GM19395 (cell line): Measurements from ENCODE around the gene TMPRSS12.
"Not testable (repeated sequence)": the region's sequence is repeated elsewhere in the genome, so short reads cannot be mapped to it uniquely, and the experiment has no call there.

Experiments
- ATAC-seq: cut with Tn5 transposase; IDR thresholded peaks from one replicate; pipeline ENCODE4 v1.9.1; 2021; ENCODE audit warnings: mild to moderate bottlenecking, moderate library complexity; ENCODE audit not compliant: unreplicated experiment

The TMPRSS12 gene

DNA sequence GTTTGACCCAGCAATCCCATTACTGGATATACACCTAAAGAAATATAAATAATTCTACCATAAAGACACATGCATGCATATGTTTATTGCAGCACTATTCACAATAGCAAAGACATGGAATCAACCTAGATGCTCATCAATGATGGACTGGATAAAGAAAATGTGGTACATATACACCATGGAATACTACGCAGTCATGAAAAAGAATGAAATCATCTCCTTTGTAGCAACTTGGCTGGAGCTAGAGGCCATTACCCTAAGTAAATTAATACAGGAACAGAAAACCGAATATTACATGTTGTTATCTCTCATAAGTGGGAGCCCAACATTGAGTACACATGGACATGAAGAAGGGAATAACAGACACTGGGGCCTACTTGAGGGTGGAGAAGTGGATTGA is 13.0 kb downstream of the TMPRSS12 start:
- ATAC-seq = not testable (repeated sequence)

DNA sequence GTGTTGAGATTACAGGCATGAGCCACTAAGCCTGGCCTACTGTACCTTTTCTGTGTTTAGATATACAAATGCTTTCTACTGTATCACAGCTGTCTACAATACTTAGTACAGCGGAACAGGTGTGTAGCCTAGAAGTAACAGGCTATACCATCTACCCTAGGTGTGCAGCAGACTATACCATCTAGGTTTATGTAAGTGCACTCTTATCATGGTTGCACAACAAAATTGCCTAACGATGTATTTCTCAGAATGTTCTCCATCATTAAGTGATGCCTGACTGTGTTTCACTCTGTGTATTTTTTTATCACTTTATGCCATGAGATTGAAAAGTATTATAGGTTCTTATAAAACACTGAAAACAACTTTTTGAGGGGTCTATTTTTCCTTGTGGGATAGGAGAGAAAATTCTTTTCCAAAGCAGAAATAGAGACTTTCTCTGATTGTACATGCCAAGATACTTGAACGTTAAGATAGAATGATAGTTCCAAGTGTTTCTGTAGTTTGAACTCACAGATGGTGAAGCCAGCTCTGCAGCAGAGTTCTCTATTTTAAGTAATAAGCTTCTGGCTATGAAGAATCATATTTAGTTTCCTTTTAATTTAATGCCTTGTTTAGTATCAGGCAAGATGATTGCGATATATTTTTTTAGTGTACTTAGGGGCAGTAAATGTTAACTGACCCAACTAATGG is 17.0 kb downstream of the TMPRSS12 start:
- ATAC-seq = no peak

DNA sequence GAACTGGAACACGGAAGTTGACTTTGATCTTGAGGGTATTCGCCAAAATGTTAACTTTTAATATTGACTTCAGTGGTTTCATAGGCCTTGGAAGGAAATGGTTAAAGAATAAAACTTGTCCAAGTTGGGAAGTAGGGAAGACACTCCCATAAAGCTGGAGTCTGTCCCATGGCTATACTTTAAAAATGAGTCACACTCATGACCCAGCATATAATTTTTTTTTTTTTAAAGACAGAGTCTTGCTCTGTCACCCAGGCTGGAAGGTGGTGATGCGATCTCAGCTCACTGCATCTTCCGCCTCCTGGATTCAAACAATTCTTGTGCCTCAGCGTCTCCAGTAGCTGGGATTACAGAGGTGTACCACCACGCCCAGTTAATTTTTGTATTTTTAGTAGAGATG is 19.6 kb downstream of the TMPRSS12 start:
- no peak for ATAC-seq

GRCh38 chr12:50865266-50865665 is 22.5 kb downstream of the TMPRSS12 start:
- no peak for ATAC-seq

DNA sequence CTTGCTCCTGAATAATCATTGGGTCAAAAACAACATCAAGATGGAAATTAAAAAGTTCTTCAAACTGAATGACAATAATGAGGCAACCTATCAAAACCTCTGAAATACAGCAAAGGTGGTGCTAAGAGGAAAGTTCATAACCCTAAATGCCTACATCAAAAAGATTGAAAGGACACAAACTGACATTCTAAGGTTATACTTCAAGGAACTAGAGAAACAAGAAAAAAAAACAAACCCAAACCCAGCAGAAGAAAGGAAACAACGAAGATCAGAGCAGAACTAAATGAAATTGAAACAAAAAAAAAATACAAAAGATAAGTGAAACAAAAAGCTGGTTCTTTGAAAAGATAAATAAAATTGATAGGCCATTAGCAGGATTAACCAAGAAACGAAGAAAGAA is 26.2 kb downstream of the TMPRSS12 start:
- ATAC-seq = not testable (repeated sequence)

- no peak for ATAC-seq
These were observed 39.8 kb downstream of the TMPRSS12 start for GRCh38 chr12:50882563-50882962.

DNA sequence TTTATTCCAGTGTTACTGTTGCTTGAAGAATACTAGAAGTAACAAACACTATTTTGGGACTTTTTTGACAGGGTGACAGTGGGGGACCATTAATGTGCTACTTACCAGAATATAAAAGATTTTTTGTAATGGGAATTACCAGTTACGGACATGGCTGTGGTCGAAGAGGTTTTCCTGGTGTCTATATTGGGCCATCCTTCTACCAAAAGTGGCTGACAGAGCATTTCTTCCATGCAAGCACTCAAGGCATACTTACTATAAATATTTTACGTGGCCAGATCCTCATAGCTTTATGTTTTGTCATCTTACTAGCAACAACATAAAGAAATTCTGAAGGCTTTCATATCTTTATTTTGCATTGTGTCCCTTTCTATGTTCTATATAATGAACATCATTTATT is 44.5 kb downstream of the TMPRSS12 start:
- no peak for ATAC-seq

DNA sequence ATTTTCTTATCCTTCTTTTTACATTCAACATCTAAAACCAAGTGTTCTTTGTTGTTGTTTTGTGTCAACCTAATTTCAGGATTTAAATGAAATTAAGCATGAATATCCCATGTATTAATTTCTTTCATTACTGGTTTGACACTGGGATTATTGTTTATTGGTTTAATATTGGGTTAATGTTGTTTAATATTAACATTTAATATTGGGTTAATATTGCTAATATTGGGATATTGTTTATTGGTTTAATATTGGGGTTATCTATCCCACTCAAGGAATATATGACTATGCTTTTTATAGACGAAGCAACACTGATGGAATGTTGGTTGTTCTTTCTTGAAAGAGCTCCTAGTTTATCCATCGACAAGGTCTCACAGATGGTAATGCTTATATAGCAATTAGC is 45.9 kb downstream of the TMPRSS12 start:
- no peak for ATAC-seq

GRCh38 chr12:50894241-50894640 is 51.5 kb downstream of the TMPRSS12 start:
- no peak for ATAC-seq

- no peak for ATAC-seq
These were observed 59.0 kb downstream of the TMPRSS12 start for GRCh38 chr12:50901685-50902113.

DNA sequence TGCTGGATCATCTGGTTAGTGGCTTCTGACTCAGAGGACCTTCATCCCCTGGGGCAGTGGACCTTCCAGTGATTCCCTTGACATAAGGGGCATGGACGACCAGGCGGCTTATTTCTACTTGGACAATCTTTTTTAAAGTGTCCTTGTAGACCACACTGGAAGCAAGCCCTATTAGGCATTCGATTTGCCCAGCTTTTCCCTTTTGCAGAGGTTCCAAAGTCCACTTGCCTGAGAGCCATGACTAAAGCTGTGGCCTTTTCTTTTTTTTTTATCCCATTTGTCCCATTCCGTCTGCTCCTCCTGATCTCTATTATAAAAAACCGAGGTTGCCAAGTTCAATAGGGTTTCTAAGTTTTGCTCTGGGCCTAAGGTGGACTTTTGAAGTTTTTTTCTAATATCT is 65.8 kb downstream of the TMPRSS12 start:
- not testable (repeated sequence) for ATAC-seq

DNA sequence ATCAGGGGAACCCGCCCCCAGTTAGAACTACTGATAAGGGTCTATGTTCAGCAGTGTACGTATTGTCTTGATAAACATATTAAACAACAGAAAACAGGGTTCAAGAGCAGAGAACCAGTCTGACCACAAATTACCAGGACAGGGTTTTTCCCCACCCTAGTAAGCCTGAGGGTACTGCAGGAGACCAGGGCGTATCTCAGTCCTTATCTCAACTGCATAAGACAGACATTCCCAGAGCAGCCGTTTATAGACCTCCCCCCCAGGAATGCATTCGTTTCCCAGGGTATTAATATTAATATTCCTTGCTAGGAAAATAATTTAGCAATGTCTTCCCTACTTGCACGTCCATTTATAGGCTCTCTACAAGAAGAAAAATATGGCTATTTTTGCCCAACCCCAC is 69.6 kb downstream of the TMPRSS12 start:
- not testable (repeated sequence) for ATAC-seq

DNA sequence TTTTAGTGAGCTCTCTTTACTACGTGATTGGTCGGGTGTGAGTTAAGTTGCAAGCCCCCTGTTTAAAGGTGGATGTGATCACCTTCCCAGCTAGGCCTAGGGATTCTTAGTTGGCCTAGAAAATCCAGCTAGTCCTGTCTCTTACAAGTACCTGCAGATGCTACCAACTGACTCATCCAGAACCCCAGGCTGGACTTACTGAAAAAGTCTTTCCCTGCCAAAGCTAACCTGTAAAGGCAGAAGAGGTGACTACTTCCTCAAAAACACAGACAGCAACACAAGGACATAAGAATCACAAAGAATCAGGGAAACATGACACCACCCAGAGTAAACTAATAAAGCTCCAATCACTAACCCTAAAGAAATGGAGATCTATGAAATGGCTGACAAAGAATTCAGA is 70.5 kb downstream of the TMPRSS12 start:
- ATAC-seq = no peak

DNA sequence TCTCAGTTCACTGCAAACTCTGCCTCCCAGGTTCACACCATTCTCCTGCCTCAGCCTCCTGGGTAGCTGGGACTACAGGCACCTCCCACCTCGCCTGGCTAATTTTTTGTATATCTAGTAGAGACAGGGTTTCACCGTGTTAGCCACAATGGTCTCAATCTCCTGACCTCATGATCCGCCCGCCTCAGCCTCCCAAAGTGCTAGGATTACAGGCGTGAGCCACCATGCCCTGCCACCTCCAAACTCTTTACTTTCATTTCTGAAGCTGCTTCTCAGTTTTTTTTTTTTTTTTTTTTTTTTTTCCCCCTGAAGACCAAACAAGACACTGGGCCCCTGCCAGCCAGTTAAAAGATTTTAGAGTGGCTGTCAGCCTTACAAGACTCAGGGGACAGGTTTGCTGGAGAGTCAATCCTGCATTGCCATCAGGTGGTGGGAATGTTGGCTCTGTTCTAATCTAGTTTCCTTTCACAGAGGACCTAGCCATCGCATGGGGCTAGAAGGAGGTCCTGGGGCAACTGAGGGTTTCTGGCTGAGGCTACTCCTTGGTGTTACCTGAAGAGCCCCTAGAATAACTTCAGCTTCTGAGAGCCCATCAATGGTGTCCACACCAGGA is 72.3 kb downstream of the TMPRSS12 start:
- ATAC-seq = no peak

- no peak for ATAC-seq
These were observed 73.6 kb downstream of the TMPRSS12 start for GRCh38 chr12:50916292-50916691.

DNA sequence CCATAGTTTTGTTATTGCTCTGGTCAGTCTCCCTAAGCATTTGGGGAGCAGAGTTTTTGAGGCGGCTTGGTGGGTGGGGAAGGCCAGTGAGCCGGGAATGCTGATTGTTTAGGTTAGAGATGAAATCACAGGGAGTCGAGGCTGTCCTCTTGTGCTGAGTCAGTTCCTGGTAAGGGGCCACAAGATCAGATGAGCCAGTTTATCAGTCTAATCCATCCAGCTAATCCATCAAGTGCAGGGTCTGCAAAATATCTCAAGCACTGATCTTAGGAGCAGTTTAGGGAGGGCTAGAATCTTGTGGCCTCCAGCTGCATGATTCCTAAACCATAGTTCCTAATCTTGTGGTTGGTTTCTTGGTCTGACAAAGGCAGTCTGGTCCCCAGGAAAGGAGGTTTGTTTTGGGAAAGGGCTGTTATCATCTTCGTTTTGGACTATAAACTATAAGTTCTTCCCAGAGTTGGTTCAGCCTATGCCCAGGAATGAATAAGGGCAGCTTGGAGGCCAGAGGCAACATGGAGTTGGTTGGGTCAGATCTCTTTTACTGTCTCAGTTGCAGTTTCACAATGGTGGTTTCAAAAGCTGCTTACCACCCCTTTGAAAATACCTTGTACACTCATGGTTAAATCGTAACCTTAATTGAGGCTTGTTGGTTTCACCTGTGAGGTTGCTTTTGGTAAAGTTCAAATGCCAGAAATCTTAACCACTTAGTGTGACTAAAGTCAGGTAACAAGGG is 76.0 kb downstream of the TMPRSS12 start:
- no peak for ATAC-seq

DNA sequence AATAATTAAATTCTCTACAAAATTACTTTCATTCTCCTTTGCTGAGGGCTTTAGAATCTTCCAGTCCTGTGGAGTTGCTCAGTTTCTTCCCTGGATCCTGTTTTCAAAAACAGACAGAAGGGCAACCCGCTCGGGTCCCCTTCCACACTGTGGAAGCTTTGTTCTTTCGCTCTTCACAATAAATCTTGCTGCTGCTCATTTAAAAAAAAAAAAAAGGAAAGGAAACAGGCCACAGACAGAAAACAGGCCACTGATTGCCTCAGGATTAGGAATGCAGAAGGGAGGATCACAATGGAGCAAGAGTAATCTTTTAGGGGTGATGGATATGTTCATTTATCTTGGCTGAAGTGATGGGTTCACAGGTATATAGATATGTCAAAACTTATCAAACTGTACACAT is 80.1 kb downstream of the TMPRSS12 start:
- no peak for ATAC-seq

- ATAC-seq = no peak
These were observed 80.8 kb downstream of the TMPRSS12 start for GRCh38 chr12:50923361-50924130.

DNA sequence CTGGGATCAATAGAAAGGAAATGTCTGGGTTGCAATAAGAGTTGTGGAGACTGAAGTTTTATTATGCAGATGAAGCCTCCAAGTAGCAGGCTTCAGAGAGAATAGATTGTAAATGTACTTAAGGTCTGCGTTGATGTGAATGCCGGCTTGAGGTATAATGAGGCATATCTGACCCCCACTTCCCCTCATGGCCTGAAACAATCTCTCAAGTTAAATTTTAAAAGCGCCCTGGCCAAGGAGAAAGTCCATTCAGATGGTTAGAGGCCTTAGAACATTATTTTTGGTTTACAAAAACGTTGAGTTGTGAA is 81.4 kb downstream of the TMPRSS12 start:
- ATAC-seq = no peak

DNA sequence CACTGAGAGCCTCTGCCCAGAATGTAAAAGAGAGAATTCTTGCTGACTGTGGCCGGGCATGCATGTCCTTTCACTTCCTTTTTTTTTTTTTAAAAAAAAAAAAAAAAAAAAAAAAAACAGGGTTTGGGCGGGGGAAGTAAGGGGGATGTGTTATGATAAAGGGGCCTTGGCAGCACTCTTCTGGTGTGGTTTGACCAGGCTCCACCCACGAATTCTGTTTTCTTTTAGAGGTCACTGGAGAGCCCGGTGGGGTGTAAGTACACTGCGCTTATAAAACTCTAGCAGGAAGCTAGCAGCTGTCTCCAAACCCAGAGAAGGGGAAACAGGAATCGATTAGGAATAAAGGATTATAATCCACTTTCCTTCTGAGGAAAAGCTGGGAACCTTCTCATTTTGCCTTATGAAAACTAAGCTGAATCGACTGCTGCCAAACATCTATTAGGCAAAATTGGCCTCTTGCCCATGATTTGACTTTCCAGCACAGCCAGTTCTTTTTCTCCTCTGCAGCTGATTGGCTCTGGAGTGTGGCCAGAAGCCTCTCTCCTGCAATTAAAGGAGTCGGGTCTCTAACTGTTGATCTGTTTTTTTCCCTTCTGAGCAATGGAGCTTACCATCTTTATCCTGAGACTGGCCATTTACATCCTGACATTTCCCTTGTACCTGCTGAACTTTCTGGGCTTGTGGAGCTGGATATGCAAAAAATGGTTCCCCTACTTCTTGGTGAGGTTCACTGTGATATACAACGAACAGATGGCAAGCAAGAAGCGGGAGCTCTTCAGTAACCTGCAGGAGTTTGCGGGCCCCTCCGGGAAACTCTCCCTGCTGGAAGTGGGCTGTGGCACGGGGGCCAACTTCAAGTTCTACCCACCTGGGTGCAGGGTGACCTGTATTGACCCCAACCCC is 82.0 kb downstream of the TMPRSS12 start:
- ATAC-seq = peak; percentile 93

GRCh38 chr12:50925342-50925651 is 82.6 kb downstream of the TMPRSS12 start:
- ATAC-seq = no peak
